ENCODE data around the gene TOR3A.
"Not testable (repeated sequence)": the region's sequence is repeated elsewhere in the genome, so short reads cannot be mapped to it uniquely, and the experiment has no call there.

TOR3A gene, protein sequence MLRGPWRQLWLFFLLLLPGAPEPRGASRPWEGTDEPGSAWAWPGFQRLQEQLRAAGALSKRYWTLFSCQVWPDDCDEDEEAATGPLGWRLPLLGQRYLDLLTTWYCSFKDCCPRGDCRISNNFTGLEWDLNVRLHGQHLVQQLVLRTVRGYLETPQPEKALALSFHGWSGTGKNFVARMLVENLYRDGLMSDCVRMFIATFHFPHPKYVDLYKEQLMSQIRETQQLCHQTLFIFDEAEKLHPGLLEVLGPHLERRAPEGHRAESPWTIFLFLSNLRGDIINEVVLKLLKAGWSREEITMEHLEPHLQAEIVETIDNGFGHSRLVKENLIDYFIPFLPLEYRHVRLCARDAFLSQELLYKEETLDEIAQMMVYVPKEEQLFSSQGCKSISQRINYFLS

GRCh38 chr1:179081687-179082332, at the start of gene TOR3A:
TSS of gene TOR3A (plus strand) at chr1:179082070. CDS start at chr1:179082129, 59 bp downstream.
- Mint-ChIP-seq H3K9me3 (no peaks in the 10 kb centered on the region), H3K27me3 (no peaks in the 10 kb centered on the region), H3K27ac (peak within 1 kb of the TSS; percentile 95), H3K4me1 (ENCODE audit: low read depth) (peaks cover 34% of the 10 kb centered on the region), H3K36me3 (ENCODE audit: low read depth) (peaks cover 44% of the 10 kb centered on the region), H3K4me3 (peak within 1 kb of the TSS; percentile 95)
- peak; percentile 88 for DNase-seq

DNA sequence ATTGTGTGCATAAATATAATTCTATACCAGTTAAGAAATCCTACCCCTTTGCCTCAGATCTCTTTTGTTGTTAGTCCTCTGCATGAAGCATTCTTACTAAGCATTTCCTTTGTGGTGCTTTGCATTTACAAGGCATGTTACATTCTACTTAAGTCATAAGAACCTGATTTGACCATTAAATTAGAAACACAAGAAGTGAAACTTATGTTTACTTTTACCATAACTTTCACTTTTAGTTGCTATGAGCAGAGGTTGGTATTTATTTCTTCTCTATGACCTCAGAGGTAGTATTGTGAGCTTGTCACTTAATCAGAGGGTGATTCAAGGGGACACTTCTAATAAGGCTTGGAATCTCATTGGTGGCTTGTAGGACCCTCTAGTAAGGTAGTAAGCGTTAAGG, 47.1 kb upstream of the TOR3A start:
- H3K9me3 Mint-ChIP-seq, result no peaks in the 10 kb centered on the region
- H3K27me3 Mint-ChIP-seq, result no peaks in the 10 kb centered on the region

GRCh38 chr1:179036844-179037465, 44.9 kb upstream of the TOR3A start:
- H3K27ac Mint-ChIP-seq, result peak overlapping the region; percentile 15
- no peaks in the 10 kb centered on the region for H3K27me3 Mint-ChIP-seq
- peaks cover 3% of the 10 kb centered on the region for H3K36me3 Mint-ChIP-seq (ENCODE audit: low read depth)
- peak overlapping the region; percentile 6 for H3K4me3 Mint-ChIP-seq
- H3K9me3 Mint-ChIP-seq, result no peaks in the 10 kb centered on the region
- H3K4me1 Mint-ChIP-seq (ENCODE audit: low read depth), result peaks cover 65% of the 10 kb centered on the region
- no peak for DNase-seq

More for the DNA sequence above, 47.1 kb upstream of the TOR3A start:
- H3K4me3 Mint-ChIP-seq, result peak overlapping the region; percentile 42
- no peak for DNase-seq
- peak overlapping the region; percentile 81 for H3K27ac Mint-ChIP-seq
- H3K4me1 Mint-ChIP-seq (ENCODE audit: low read depth), result peaks cover 88% of the 10 kb centered on the region
- H3K36me3 Mint-ChIP-seq (ENCODE audit: low read depth), result peaks cover 3% of the 10 kb centered on the region

GRCh38 chr1:179038528-179039281, 43.2 kb upstream of the TOR3A start:
- no peaks in the 10 kb centered on the region for H3K27me3 Mint-ChIP-seq
- DNase-seq, result no peak
- peaks cover 59% of the 10 kb centered on the region for H3K4me1 Mint-ChIP-seq (ENCODE audit: low read depth)
- no peak overlapping the region for H3K4me3 Mint-ChIP-seq
- H3K9me3 Mint-ChIP-seq, result no peaks in the 10 kb centered on the region
- H3K36me3 Mint-ChIP-seq (ENCODE audit: low read depth), result peaks cover 6% of the 10 kb centered on the region
- no peak overlapping the region for H3K27ac Mint-ChIP-seq

DNA sequence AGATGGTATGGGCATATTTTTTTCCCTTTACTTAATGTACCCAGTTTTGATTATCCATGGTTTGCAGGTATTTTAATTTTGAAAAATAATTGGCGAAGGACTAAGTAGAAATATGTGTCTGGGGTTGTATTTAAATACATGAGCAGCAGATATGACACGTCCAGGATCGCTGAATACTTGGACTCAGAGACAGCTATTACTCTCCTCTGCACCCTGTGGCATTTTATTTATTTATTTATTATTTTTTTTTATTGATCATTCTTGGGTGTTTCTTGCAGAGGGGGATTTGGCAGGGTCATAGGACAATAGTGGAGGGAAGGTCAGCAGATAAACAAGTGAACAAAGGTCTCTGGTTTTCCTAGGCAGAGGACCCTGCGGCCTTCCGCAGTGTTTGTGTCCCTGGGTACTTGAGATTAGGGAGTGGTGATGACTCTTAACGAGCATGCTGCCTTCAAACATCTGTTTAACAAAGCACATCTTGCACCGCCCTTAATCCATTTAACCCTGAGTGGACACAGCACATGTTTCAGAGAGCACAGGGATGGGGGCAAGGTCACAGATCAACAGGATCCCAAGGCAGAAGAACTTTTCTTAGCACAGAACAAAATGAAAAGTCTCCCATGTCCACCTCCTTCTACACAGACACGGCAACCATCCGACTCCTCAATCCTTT, 42.2 kb upstream of the TOR3A start:
- H3K4me3 Mint-ChIP-seq, H3K9me3 Mint-ChIP-seq, DNase-seq, H3K27me3 Mint-ChIP-seq, H3K27ac Mint-ChIP-seq: not testable (repeated sequence)
- Mint-ChIP-seq H3K4me1 (ENCODE audit: low read depth) (peaks cover 51% of the 10 kb centered on the region), H3K36me3 (ENCODE audit: low read depth) (peaks cover 10% of the 10 kb centered on the region)

DNA sequence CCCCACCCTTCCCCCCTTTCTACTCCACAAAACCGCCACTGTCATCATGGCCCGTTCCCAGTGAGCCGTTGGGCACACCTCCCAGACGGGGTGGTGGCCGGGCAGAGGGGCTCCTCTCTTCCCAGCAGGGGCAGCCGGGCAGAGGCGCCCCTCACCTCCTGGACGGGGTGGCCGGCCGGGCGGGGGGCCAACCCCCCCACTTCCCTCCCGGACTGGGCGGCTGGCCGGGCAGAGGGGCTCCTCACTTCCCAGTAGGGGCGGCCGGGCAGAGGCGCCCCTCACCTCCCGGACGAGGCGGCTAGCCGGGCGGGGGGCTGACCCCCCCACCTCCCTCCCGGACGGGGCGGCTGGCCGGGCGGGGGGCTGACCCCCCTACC, 41.7 kb upstream of the TOR3A start:
- DNase-seq, H3K4me3 Mint-ChIP-seq: not testable (repeated sequence)
- H3K36me3 Mint-ChIP-seq (ENCODE audit: low read depth), result peaks cover 11% of the 10 kb centered on the region

GRCh38 chr1:179042087-179042486, 39.8 kb upstream of the TOR3A start:
- no peak for DNase-seq
- H3K27me3 Mint-ChIP-seq, result no peaks in the 10 kb centered on the region
- no peak overlapping the region for H3K27ac Mint-ChIP-seq
- peaks cover 27% of the 10 kb centered on the region for H3K4me1 Mint-ChIP-seq (ENCODE audit: low read depth)
- no peak overlapping the region for H3K4me3 Mint-ChIP-seq
- H3K36me3 Mint-ChIP-seq (ENCODE audit: low read depth), result peaks cover 19% of the 10 kb centered on the region
- H3K9me3 Mint-ChIP-seq, result no peaks in the 10 kb centered on the region

More for the DNA sequence above, 41.7 kb upstream of the TOR3A start:
- H3K27me3 Mint-ChIP-seq, H3K27ac Mint-ChIP-seq, H3K9me3 Mint-ChIP-seq: not testable (repeated sequence)
- H3K4me1 Mint-ChIP-seq (ENCODE audit: low read depth), result peaks cover 45% of the 10 kb centered on the region

DNA sequence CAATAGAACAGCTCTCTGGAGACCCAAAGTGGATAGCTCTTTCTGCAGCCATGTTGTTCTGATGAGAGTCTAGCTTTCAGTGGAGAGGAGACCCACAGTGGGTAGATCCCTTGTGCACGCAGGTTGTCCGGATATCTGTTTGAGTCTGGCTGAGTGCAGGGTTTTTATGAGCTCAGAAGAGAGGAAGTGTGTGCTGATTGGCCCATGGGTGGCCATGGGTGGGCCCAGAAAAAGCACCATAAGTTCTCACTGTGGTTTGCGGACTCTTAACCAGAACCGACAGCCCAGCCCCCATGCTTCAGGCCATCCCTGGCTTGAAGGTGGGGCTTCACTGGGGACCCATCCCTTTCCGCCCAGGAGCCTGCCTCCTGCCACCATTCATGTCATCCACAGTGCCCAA, 39.2 kb upstream of the TOR3A start:
- Mint-ChIP-seq H3K4me3 (no peak overlapping the region), H3K27me3 (no peaks in the 10 kb centered on the region), H3K27ac (no peak overlapping the region), H3K4me1 (ENCODE audit: low read depth) (peaks cover 23% of the 10 kb centered on the region), H3K9me3 (no peaks in the 10 kb centered on the region), H3K36me3 (ENCODE audit: low read depth) (peaks cover 19% of the 10 kb centered on the region)
- DNase-seq, result no peak

DNA sequence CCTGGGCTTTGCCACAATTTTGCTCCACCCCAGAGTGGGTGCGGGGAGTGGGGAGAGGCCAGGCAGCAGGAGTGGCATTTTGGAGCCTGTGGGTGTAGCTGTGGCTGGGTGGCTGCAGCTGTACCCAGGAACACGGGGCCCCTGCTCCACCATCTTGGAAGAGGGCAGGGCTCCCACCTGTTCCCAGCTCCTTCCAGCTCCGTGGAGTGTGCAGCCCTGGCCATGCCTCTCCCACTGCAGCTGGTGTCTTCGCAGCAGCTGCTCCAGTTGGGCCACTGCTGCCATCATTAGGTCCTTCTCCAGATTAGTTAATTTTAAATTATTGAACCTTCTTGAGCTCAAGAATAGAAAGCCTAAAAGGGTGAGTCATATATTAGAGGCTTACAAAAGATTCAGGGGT, 38.6 kb upstream of the TOR3A start:
- no peaks in the 10 kb centered on the region for H3K27me3 Mint-ChIP-seq
- peaks cover 19% of the 10 kb centered on the region for H3K4me1 Mint-ChIP-seq (ENCODE audit: low read depth)
- H3K9me3 Mint-ChIP-seq, result no peaks in the 10 kb centered on the region
- H3K27ac Mint-ChIP-seq, result no peak overlapping the region
- peaks cover 25% of the 10 kb centered on the region for H3K36me3 Mint-ChIP-seq (ENCODE audit: low read depth)
- H3K4me3 Mint-ChIP-seq, result no peak overlapping the region
- no peak for DNase-seq

DNA sequence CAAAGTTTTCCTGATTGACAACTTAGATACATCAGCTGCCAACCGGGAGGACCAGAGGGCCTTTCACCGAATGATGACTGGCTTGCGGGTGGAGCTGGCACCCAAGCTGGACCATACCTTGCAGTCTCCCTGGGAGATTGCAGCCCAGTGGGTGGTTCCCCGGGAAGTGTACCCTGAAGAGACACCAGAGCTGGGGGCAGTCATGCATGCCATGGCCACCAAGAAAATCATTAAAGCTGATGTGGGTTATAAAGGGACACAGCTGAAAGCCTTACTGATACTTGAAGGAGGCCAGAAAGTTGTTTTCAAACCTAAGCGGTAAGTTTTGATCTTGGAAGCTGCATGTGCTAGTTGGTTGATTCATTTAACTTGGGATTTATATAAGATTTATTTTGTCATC, 38.0 kb upstream of the TOR3A start:
- H3K4me3 Mint-ChIP-seq, result no peak overlapping the region
- no peaks in the 10 kb centered on the region for H3K9me3 Mint-ChIP-seq
- H3K27me3 Mint-ChIP-seq, result no peaks in the 10 kb centered on the region
- H3K27ac Mint-ChIP-seq, result no peak overlapping the region
- H3K4me1 Mint-ChIP-seq (ENCODE audit: low read depth), result peaks cover 13% of the 10 kb centered on the region
- no peak for DNase-seq
- H3K36me3 Mint-ChIP-seq (ENCODE audit: low read depth), result peaks cover 26% of the 10 kb centered on the region

DNA sequence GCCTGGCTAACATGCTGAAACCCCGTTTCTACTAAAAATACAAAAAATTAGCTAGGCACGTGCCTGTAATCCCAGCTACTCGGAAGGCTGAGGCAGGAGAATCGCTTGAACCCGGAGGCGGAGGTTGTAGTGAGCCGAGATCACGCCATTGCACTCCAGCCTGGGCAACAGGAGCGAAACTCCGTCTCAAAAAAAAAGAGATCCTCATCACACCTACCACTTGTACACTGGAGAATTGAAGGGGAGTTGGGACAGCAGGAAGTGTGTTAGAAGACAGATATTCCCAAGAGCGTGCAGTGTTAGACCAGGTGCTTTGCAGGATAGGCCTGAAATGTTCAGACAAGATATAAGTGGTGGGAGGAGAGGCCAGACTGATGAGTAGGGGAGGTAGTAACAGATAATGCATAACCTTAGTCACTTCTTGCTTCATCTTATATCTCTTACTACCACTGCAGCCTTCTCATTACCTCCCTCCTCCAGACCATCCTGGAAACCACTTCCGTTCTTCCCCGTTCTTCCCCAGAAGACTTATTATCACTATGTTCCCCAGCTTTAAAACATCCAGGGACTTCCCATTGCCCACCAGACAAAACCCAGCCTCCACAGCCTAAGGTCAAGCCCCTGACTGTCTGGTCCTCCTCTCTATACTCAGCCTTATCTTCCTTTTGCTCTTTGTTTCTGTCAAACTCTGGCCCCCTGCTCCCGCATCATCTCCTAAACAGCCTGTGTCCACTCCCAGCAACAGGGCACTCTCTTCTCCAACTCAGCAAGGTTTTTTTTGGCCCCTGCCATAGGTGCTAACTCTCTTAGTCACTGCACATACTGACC, 34.8 kb upstream of the TOR3A start:
- no peaks in the 10 kb centered on the region for H3K27me3 Mint-ChIP-seq
- H3K4me1 Mint-ChIP-seq (ENCODE audit: low read depth), result peaks cover 8% of the 10 kb centered on the region
- no peak for DNase-seq
- no peak overlapping the region for H3K27ac Mint-ChIP-seq
- no peaks in the 10 kb centered on the region for H3K9me3 Mint-ChIP-seq
- no peak overlapping the region for H3K4me3 Mint-ChIP-seq
- peaks cover 40% of the 10 kb centered on the region for H3K36me3 Mint-ChIP-seq (ENCODE audit: low read depth)

DNA sequence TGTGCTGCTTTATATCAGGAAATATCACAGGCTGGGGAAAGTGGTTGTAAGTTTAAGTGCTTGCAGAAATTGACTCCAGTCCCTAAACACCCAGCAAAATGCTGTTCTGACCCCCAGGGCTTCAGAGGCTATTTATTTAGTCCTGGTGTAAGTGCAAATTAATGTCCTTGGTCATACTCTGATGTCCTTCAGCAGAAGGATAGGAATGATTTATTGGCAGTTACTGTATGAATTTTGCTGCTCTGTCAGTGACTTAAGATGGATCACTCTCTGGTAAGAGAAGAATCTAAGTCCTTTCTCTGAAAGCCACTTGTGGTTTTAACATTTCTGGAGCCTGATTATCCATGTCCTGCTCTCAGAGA, 34.3 kb upstream of the TOR3A start:
- DNase-seq, result no peak
- no peak overlapping the region for H3K27ac Mint-ChIP-seq
- H3K9me3 Mint-ChIP-seq, result no peaks in the 10 kb centered on the region
- H3K36me3 Mint-ChIP-seq (ENCODE audit: low read depth), result peaks cover 40% of the 10 kb centered on the region
- no peak overlapping the region for H3K4me3 Mint-ChIP-seq
- peaks cover 5% of the 10 kb centered on the region for H3K4me1 Mint-ChIP-seq (ENCODE audit: low read depth)
- H3K27me3 Mint-ChIP-seq, result no peaks in the 10 kb centered on the region

DNA sequence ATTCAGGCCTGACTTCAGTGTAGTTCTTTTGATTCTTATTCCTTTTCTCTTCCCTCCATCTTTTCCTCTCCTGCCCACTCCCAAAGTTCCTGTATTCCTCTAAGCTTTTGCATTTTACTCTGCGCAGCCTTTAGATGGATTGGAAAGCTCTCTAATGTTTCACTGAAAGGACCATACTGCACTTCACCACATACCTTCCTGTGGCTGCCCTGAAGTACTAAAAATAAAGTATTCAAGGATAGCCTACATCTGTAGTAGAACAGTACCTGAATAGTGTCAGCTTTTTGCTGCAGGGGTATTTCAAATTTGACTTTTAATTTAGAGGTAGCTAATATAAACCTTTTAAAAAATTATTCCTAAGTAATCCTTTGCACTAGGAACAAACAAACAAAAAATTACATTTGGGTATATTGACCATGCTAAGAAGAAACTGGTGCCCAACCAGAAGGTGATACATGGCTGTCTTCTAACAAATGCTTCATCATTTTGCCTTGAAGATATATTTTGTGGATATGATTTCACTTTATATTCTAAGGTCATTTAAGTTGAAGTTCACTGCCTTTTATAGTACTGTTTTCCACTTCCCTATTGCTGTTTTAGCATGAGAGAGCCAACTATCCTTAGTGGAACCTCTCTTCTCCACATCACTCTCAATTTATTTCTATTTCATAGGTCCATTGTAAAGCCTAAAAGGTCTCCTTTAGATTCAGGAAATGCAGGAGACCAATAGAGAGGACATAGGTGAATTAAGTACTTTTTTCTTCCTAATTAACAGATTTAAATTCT, 33.3 kb upstream of the TOR3A start:
- DNase-seq, result no peak
- no peaks in the 10 kb centered on the region for H3K27me3 Mint-ChIP-seq
- no peak overlapping the region for H3K4me3 Mint-ChIP-seq
- no peaks in the 10 kb centered on the region for H3K9me3 Mint-ChIP-seq
- no peak overlapping the region for H3K27ac Mint-ChIP-seq
- peaks cover 2% of the 10 kb centered on the region for H3K4me1 Mint-ChIP-seq (ENCODE audit: low read depth)
- peaks cover 40% of the 10 kb centered on the region for H3K36me3 Mint-ChIP-seq (ENCODE audit: low read depth)

Data from activated T-cell treated with anti-CD3 and anti-CD28 coated beads, Interleukin-2, amount 50 U/mL, for 24 hours (primary cell).